HepG2 (cell line): ENCODE data around the gene CIAO3. TPM values are rescaled to one million over a fixed set of nuclear protein-coding genes. Genes with fewer than 3 reads are reported as not detected.
A peak's percentile ranks its signal among the peaks of the same experiment; 100 is the strongest.

Source experiments
- CAMTA2 ChIP-seq: sonication (generic); formaldehyde crosslinking; IDR thresholded peaks from 2 replicates; pipeline ENCODE4 v1.4.0; 2020; ENCODE audit warnings: mild to moderate bottlenecking, missing genetic modification reagents, borderline replicate concordance
- CCDC6 ChIP-seq: sonication (generic); formaldehyde crosslinking; IDR thresholded peaks from 2 replicates; pipeline ENCODE4 v1.8.1; 2022; ENCODE audit warnings: mild to moderate bottlenecking, missing genetic modification reagents, moderate library complexity
- CHD4 ChIP-seq: fragments of 200-600 bp; sonication (generic); IDR thresholded peaks from 2 replicates; pipeline ENCODE4 v1.7.0; 2017; ENCODE audit warnings: mild to moderate bottlenecking, low read length, borderline replicate concordance
- DMAP1 ChIP-seq: IDR thresholded peaks from 2 replicates; pipeline ENCODE4 v1.6.1; 2016
- ETV5 ChIP-seq: IDR thresholded peaks from 2 replicates; pipeline ENCODE4 v1.6.1; 2018; ENCODE audit warnings: missing biosample characterization, missing genetic modification reagents, inconsistent platforms, borderline replicate concordance
- KDM1A ChIP-seq: IDR thresholded peaks from 2 replicates; pipeline ENCODE4 v1.6.1; 2016; ENCODE audit warnings: missing compliant biosample characterization
- KDM5B ChIP-seq: sonication (generic); formaldehyde crosslinking; IDR thresholded peaks from 2 replicates; pipeline ENCODE4 v1.4.0; 2020; ENCODE audit warnings: missing genetic modification reagents, mild to moderate bottlenecking, borderline replicate concordance
- MAFG ChIP-seq: sonication (generic); formaldehyde crosslinking; IDR thresholded peaks from 2 replicates; pipeline ENCODE4 v1.5.1; 2020; ENCODE audit warnings: mild to moderate bottlenecking, missing genetic modification reagents
- MAFK ChIP-seq, 2 experiments: IDR thresholded peaks in 1 of 2; conservative IDR thresholded peaks in 1 of 2; 2 replicates each; pipeline ENCODE4 v1.6.1; 2011; ENCODE audit warnings: improper control_type of control experiment in 2 of 2, low read length in 2 of 2
- MAZ ChIP-seq, 2 experiments: sonication (generic) in 1 of 2; formaldehyde crosslinking in 1 of 2; IDR thresholded peaks; 2 replicates each; pipeline versions ENCODE4 v1.5.0 to v1.6.1; 2012 to 2020; ENCODE audit warnings: low read depth in 2 of 2, mild to moderate bottlenecking in 2 of 2, borderline replicate concordance in 1 of 2, improper control_type of control experiment in 1 of 2, low read length in 1 of 2, missing genetic modification reagents in 1 of 2, moderate library complexity in 1 of 2
- POLR2G ChIP-seq: fragments of 200-400 bp; formaldehyde crosslinking; IDR thresholded peaks from 2 replicates; pipeline ENCODE4 v1.6.1; 2018; ENCODE audit warnings: mild to moderate bottlenecking, low read depth, low read length, moderate library complexity
- TSC22D2 ChIP-seq: sonication (generic); formaldehyde crosslinking; IDR thresholded peaks from 2 replicates; pipeline ENCODE4 v1.5.1; 2020; ENCODE audit warnings: missing genetic modification reagents, mild to moderate bottlenecking, borderline replicate concordance
- ZBTB38 ChIP-seq: sonication (generic); formaldehyde crosslinking; IDR thresholded peaks from 2 replicates; pipeline ENCODE4 v1.5.1; 2020; ENCODE audit warnings: mild to moderate bottlenecking, missing genetic modification reagents
- ZNF160 ChIP-seq: sonication (generic); formaldehyde crosslinking; IDR thresholded peaks from 2 replicates; pipeline ENCODE4 v1.8.0; 2022; ENCODE audit warnings: mild to moderate bottlenecking, inconsistent platforms, missing genetic modification reagents
- ZNF7 ChIP-seq: IDR thresholded peaks from 2 replicates; pipeline ENCODE4 v1.6.1; 2016; ENCODE audit warnings: missing biosample characterization, missing genetic modification reagents
- ZNF772 ChIP-seq: sonication (generic); formaldehyde crosslinking; IDR thresholded peaks from 2 replicates; pipeline ENCODE4 v1.5.0; 2020; ENCODE audit warnings: mild to moderate bottlenecking, missing genetic modification reagents
- ZNF776 ChIP-seq: sonication (generic); formaldehyde crosslinking; IDR thresholded peaks from 2 replicates; pipeline ENCODE4 v1.4.0; 2020; ENCODE audit warnings: mild to moderate bottlenecking, missing genetic modification reagents
- polyA plus RNA-seq, 8 experiments: library from polyadenylated mRNA; depleted of rRNA in 3 of 8; stranded (reverse) in 7 of 8; unstranded in 1 of 8; fragments of >200 nt; fragmentation: Illumina TruSeq in 4 of 8; extraction: Trizol in 4 of 8; gene quantifications; 2 replicates each; pipeline versions ENCODE4 v1.2.1 to v1.2.3, GENCODE V29; 2011 to 2016; ENCODE audit warnings: low read depth in 4 of 8, missing spikeins in 1 of 8, mixed read lengths in 1 of 8; ENCODE audit not compliant: insufficient read depth in 1 of 8
- total RNA-seq, 5 experiments: library from RNA; depleted of rRNA; stranded (reverse); fragments of >200 nt; fragmentation: Illumina TruSeq; extraction: Trizol; gene quantifications; 2 replicates each; pipeline ENCODE4 v1.2.3, GENCODE V29; 2016; ENCODE audit warnings: low read depth in 1 of 5
- TF ChIP-seq, protein P1 (sequence below): sonication (generic); formaldehyde crosslinking; IDR thresholded peaks from 2 replicates; pipeline ENCODE4 v1.4.0; 2020; ENCODE audit warnings: missing genetic modification reagents
- TF ChIP-seq, protein P2 (sequence below): sonication (generic); formaldehyde crosslinking; IDR thresholded peaks from 2 replicates; pipeline ENCODE4 v1.4.0; 2020; ENCODE audit warnings: mild to moderate bottlenecking, missing genetic modification reagents, borderline replicate concordance
- TF ChIP-seq, protein P3 (sequence below): sonication (generic); formaldehyde crosslinking; IDR thresholded peaks from 2 replicates; pipeline ENCODE4 v1.8.0; 2022; ENCODE audit warnings: missing genetic modification reagents, mild to moderate bottlenecking, inconsistent platforms, borderline replicate concordance

CIAO3 gene
- total and polyA plus RNA-seq, 2 of the 13 experiments (the other 11 are each of a cell fraction or from before 2014, with no cell fraction given) = 21.7 to 25.0 TPM

DNA sequence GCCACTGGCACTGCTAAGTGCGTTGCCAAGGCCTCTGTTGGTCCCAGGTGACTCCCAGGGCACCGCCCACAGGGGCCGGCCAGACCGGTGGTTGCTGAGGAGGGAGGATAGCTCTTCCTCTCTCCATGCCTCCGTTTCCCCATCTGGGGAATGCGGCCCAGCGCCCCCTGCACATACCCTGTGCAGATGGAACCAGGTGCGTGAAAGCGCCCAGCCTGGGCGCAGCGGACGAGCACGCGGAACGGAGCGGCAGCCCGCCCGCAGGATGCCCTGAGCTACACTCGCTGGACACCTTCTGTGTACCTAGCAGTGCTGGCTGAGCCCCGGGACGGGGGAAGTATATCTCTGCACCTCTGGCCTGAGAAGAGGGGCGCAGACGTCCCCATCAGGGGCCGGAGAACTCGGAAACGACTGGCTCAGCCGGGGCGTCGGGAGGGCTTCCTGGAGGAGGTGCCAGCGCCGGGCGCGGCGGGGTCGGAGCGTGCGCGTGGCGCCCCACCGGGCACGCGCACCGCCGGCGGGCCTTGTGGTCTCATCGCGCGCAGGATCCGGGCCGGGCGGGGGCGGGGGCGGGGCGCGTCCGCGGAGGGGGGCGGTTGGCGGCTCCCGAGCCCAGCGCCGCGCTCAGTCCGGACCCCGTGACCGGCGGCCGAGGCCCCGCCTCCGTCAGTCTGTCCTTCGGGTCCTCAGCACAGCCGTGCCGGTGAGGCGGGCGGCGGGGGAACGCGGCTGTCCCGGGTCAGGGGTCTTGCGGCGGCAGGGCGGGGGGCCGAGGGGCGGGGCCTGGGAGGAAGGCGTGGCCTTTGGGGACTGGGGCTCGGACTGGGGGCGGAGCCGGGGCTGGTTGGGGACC lies 14.1 kb downstream of the CIAO3 start, which contains the start of the genes CCDC78 and HAGHL (continued):
- TF ChIP-seq CHD4 (0 out of 2 replicates have a peak, but pooled peaks have one; percentile 32), ZNF7 (CRISPR knock-in tag) (no peak), MAFK (conservative IDR thresholded peaks at IDR 0.05 in 1 of 2, IDR thresholded peaks at IDR 0.05 in 1 of 2; ENCODE audit: low read length in 2 of 2) (no peak), ZNF160 (CRISPR knock-in tag) (0 out of 2 replicates have a peak, but pooled peaks have one; percentile 29), KDM1A (CRISPR knock-in tag) (no peak), TSC22D2 (CRISPR knock-in tag) (no peak), CCDC6 (CRISPR knock-in tag) (no peak), MAZ (IDR thresholded peaks at IDR 0.05; ENCODE audit: borderline replicate concordance, low read depth, low read length) (no peak; the same call in 1 of the 2 replicates), MAZ (CRISPR knock-in tag; IDR thresholded peaks at IDR 0.05; ENCODE audit: low read depth) (peak; percentile 66; the same call in 1 of the 2 replicates), MAFG (no peak), POLR2G (0 out of 2 replicates have a peak, but pooled peaks have one; percentile 22), ZBTB38 (CRISPR knock-in tag) (0 out of 2 replicates have a peak, but pooled peaks have one; percentile 21), ZNF772 (CRISPR knock-in tag) (no peak), CAMTA2 (CRISPR knock-in tag) (no peak), KDM5B (0 out of 2 replicates have a peak, but pooled peaks have one; percentile 22), ETV5 (CRISPR knock-in tag) (no peak), ZNF776 (CRISPR knock-in tag) (peak; percentile 26; the same call in 1 of the 2 replicates), DMAP1 (CRISPR knock-in tag) (peak; percentile 15; the same call in 1 of the 2 replicates)
- TF ChIP-seq, protein P1, sequence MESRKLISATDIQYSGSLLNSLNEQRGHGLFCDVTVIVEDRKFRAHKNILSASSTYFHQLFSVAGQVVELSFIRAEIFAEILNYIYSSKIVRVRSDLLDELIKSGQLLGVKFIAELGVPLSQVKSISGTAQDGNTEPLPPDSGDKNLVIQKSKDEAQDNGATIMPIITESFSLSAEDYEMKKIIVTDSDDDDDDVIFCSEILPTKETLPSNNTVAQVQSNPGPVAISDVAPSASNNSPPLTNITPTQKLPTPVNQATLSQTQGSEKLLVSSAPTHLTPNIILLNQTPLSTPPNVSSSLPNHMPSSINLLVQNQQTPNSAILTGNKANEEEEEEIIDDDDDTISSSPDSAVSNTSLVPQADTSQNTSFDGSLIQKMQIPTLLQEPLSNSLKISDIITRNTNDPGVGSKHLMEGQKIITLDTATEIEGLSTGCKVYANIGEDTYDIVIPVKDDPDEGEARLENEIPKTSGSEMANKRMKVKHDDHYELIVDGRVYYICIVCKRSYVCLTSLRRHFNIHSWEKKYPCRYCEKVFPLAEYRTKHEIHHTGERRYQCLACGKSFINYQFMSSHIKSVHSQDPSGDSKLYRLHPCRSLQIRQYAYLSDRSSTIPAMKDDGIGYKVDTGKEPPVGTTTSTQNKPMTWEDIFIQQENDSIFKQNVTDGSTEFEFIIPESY = peak; percentile 49
- TF ChIP-seq, protein P2, sequence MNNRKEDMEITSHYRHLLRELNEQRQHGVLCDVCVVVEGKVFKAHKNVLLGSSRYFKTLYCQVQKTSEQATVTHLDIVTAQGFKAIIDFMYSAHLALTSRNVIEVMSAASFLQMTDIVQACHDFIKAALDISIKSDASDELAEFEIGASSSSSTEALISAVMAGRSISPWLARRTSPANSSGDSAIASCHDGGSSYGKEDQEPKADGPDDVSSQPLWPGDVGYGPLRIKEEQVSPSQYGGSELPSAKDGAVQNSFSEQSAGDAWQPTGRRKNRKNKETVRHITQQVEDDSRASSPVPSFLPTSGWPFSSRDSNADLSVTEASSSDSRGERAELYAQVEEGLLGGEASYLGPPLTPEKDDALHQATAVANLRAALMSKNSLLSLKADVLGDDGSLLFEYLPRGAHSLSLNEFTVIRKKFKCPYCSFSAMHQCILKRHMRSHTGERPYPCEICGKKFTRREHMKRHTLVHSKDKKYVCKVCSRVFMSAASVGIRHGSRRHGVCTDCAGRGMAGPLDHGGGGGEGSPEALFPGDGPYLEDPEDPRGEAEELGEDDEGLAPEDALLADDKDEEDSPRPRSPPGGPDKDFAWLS (CRISPR knock-in tag) = no peak
- TF ChIP-seq, protein P3, sequence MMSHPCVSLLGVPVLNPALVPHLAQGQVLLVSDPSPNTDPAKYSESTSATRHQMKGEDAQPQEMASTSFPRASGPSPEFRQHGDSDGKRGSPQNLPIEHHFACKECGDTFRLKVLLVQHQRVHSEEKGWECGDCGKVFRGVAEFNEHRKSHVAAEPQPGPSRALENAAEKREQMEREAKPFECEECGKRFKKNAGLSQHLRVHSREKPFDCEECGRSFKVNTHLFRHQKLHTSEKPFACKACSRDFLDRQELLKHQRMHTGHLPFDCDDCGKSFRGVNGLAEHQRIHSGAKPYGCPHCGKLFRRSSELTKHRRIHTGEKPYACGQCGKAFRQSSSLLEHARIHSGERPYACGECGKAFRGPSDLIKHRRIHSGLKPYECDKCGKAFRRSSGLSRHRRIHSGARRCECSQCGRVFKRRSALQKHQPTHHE = no peak
